ENCODE measurements around the gene S100G.

S100G gene

GRCh38 chrX:16646366-16647138 lies 3.4 kb upstream of the S100G start:
- DNase-seq (ENCODE audit: low read depth), result no peak

GRCh38 chrX:16651391-16652024 lies 1.6 kb downstream of the S100G start:
- no peak for DNase-seq (ENCODE audit: low read depth)

- no peak for DNase-seq (ENCODE audit: low read depth)
These were observed 3.5 kb downstream of the S100G start for GRCh38 chrX:16653424-16653823.

- no peak for DNase-seq (ENCODE audit: low read depth)
These were observed 4.1 kb downstream of the S100G start for GRCh38 chrX:16654093-16654492.

GRCh38 chrX:16658284-16658683 lies 8.3 kb downstream of the S100G start:
- no peak for DNase-seq (ENCODE audit: low read depth)

GRCh38 chrX:16659321-16659720 lies 9.4 kb downstream of the S100G start:
- no peak for DNase-seq (ENCODE audit: low read depth)

GRCh38 chrX:16661495-16661894 lies 11.5 kb downstream of the S100G start:
- no peak for DNase-seq (ENCODE audit: low read depth)

GRCh38 chrX:16662402-16662801 lies 12.4 kb downstream of the S100G start:
- no peak for DNase-seq (ENCODE audit: low read depth)

- DNase-seq (ENCODE audit: low read depth), result no peak
These were observed 14.1 kb downstream of the S100G start for GRCh38 chrX:16664074-16664473.

- DNase-seq (ENCODE audit: low read depth), result no peak
These were observed 14.7 kb downstream of the S100G start for GRCh38 chrX:16664626-16665025.

GRCh38 chrX:16665089-16665488 lies 15.1 kb downstream of the S100G start:
- no peak for DNase-seq (ENCODE audit: low read depth)

GRCh38 chrX:16666541-16666940 lies 16.6 kb downstream of the S100G start:
- no peak for DNase-seq (ENCODE audit: low read depth)

GRCh38 chrX:16671005-16671404 lies 21.0 kb downstream of the S100G start:
- no peak for DNase-seq (ENCODE audit: low read depth)

GRCh38 chrX:16678689-16679088 lies 28.7 kb downstream of the S100G start:
- no peak for DNase-seq (ENCODE audit: low read depth)

- no peak for DNase-seq (ENCODE audit: low read depth)
These were observed 33.2 kb downstream of the S100G start for GRCh38 chrX:16683007-16683664.

- no peak for DNase-seq (ENCODE audit: low read depth)
These were observed 37.6 kb downstream of the S100G start for GRCh38 chrX:16687514-16687913.

GRCh38 chrX:16695079-16695676 lies 45.2 kb downstream of the S100G start:
- peak; percentile 13 for DNase-seq (ENCODE audit: low read depth)

- DNase-seq (ENCODE audit: low read depth), result no peak
These were observed 47.0 kb downstream of the S100G start for GRCh38 chrX:16696956-16697355.

GRCh38 chrX:16699389-16699788 lies 49.4 kb downstream of the S100G start:
- DNase-seq (ENCODE audit: low read depth), result no peak

GRCh38 chrX:16700734-16701133 lies 50.8 kb downstream of the S100G start:
- no peak for DNase-seq (ENCODE audit: low read depth)

GRCh38 chrX:16702700-16703599 lies 53.0 kb downstream of the S100G start:
- no peak for DNase-seq (ENCODE audit: low read depth)
